ENCODE measurements around the gene EPHA2. TPM values are rescaled to one million over a fixed set of nuclear protein-coding genes. Genes with fewer than 3 reads are reported as not detected.

Gene EPHA2
- total and polyA plus RNA-seq, 11 donors, result 5.6 to 34.7 (median 14.6) TPM

DNA sequence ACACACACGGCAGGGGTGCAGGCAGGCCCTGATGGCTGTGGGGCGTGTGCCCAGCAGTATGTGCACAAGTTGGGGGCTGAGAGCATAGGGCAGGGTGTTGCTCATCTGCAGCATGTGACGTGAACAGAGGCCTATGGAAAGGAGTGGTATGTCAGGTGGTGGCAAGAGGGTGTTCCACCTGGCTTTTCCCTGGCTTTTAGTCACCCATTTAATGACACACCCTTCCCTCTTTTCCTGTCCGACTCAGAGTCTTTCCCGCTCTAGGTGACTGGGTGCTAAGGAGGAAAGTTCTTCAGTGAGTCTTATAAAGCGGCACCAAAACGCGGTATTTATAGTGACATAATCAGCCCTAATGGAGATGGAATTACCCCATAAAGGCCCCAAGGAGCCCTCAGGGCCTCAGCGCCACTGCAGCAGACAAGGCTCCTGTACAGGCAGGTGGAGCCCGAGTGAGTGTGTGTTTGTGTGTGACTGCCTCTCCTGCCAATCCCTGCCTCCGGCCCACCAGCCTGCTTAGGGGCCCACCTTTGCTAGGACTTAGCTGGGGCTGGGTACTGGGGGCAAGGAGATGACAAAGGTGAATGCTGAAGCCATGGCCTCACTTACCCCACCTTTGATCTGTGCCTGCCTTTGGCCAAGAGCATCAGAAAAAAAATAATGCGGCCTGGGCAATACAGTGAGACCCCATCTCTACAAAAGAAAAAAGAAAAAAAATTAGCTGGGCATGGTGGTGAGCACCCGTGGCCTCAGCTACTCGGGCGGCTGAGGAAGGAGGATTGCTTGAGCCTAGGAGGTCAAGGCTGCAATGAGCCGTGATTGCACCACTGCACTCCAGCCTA, 3.3 kb upstream of the EPHA2 start:
- H3K36me3 ChIP-seq, result no peaks in the 10 kb centered on the region
- no peak overlapping the region for H3K27ac ChIP-seq
- no peak for ATAC-seq
- no peak for TF ChIP-seq POLR2A (IDR thresholded peaks at IDR 0.05)
- no peak for TF ChIP-seq CTCF (IDR thresholded peaks at IDR 0.05)
- H3K4me1 ChIP-seq, result peaks cover 0 to 43% (median 12%) of the 10 kb centered on the region in 12 donors
- peaks cover 0 to 18% (median 0%) of the 10 kb centered on the region in 9 donors for H3K27me3 ChIP-seq
- 87 to 94% (median 92%) methylated on average over 16 of the region's 16 CpGs for WGBS, 4 donors
- no peak overlapping the region for H3K4me3 ChIP-seq
- intact Hi-C loops (cut with DNase I), result no loop called here
- no peak for DNase-seq
- H3K9me3 ChIP-seq, result no peaks in the 10 kb centered on the region

GRCh38 chr1:16158025-16158424, 2.2 kb upstream of the EPHA2 start:
- DNase-seq (no peak), ATAC-seq (no peak)
- no peak overlapping the region for H3K4me3 ChIP-seq
- no peaks in the 10 kb centered on the region for H3K9me3 ChIP-seq
- peaks cover 0 to 18% (median 0%) of the 10 kb centered on the region in 9 donors for H3K27me3 ChIP-seq
- H3K36me3 ChIP-seq, result no peaks in the 10 kb centered on the region
- TF ChIP-seq CTCF (IDR thresholded peaks at IDR 0.05) (no peak), POLR2A (IDR thresholded peaks at IDR 0.05) (no peak)
- peaks cover 0 to 53% (median 23%) of the 10 kb centered on the region in 12 donors for H3K4me1 ChIP-seq
- intact Hi-C loops (cut with DNase I), result no loop called here
- 69 to 82% (median 82%) methylated on average over 5 of the region's 5 CpGs for WGBS, 4 donors
- H3K27ac ChIP-seq, result no peak overlapping the region

DNA sequence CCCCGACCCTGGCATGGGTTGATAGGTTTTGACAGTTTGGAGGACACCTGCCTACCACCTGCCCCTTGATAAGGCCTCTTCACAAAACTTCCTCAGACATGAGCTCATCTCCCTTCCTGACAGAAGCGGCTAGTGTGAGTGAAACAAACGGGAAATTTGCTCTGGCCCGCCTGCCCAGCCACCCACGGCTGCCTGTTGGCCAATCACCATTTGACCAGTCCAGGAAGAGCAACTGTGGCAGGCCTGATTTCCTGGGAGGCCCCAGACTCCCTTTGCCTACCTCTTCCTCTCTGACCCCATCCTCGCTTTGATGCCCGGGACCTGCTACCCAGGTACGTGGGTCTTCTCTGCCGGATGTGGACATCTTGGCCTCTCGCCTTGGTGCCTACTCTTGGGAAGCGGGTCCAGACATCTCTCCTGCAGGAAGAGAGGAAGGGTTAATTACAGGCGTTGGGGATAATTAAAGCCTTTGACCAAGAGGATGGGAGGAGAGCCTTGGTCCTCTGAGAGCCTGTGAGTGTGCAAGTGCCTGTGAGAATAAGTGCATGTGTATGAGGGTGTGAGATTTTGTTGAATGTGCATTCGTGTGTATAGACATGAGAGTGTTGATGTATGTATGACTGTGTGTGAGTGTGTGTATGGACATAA, 1.1 kb upstream of the EPHA2 start:
- TF ChIP-seq POLR2A (IDR thresholded peaks at IDR 0.05) (no peak), CTCF (IDR thresholded peaks at IDR 0.05) (no peak)
- Histone ChIP-seq H3K4me3 (peak overlapping the region in 3 of 12 donors; percentile 3 to 71 (median 12)), H3K27me3 (peaks cover 0 to 13% (median 0%) of the 10 kb centered on the region in 9 donors), H3K9me3 (no peaks in the 10 kb centered on the region), H3K4me1 (peaks cover 2 to 52% (median 34%) of the 10 kb centered on the region in 12 donors), H3K27ac (peak overlapping the region in 11 of 12 donors; percentile 85 to 96 (median 92)), H3K36me3 (no peaks in the 10 kb centered on the region)
- ATAC-seq, result peak in 1 of 4 donors; percentile 16
- peak in 2 of 5 donors; percentile 36 to 49 for DNase-seq
- 73 to 79% (median 77%) methylated on average over 13 of the region's 13 CpGs for WGBS, 4 donors
- intact Hi-C loops (cut with DNase I), result loop anchor here in 2 of 10 donors (2.0 kb wide), 2 partner anchors 22 to 24 kb away; no protein-coding TSS in a partner anchor
